HCT116 (cell line): ENCODE data around the gene RHOD. TPM values are rescaled to one million over a fixed set of nuclear protein-coding genes. Genes with fewer than 3 reads are reported as not detected.

Source experiments
- ATAC-seq: fragments of 200-7000 bp; cut with Tn5 transposase; 2 replicates; pipeline ENCODE4 v1.9.1; 2020; ENCODE audit warnings: mild to moderate bottlenecking, moderate library complexity
- BruUV-seq: library from RNA; stranded (reverse); fragments of 400-500 nt; replicated peaks from 2 replicates; lab custom pipeline; 2021; lab: Mats Ljungman, UMichigan
- CTCF ChIA-PET: fragments of 300-600 bp; sonication (Branson Sonifier 250); formaldehyde crosslinking; loops from one replicate; lab custom pipeline; 2021; ENCODE audit warnings: antibody characterized with exemption; lab: Charles Lee
- POLR2A ChIA-PET: fragments of 300-600, 350-600 bp; sonication (Branson Sonifier 250); formaldehyde crosslinking; loops from one replicate; lab custom pipeline; 2021; ENCODE audit warnings: antibody characterized with exemption; lab: Charles Lee
- RAD21 ChIA-PET, 2 experiments: fragments of 300-600 bp; sonication (Branson Sonifier 250); formaldehyde crosslinking; loops; one replicate each; lab custom pipeline; 2023; ENCODE audit warnings: low total read pairs in 2 of 2; ENCODE audit not compliant: uncharacterized antibody in 2 of 2, unreplicated experiment in 2 of 2, low non-redundant PET in 1 of 2; lab: Charles Lee
- DNase-seq: peaks from one replicate; pipeline ENCODE4 v3.0.0-alpha.2; 2010; ENCODE audit warnings: low read depth, low spot score
- H2AFZ ChIP-seq: fragments of 200-600 bp; shearing (Covaris generic), sonication (generic); 2 replicates; pipeline ENCODE4 v1.6.1; 2017; ENCODE audit warnings: low read depth, mixed run types, mixed read lengths, antibody characterized with exemption, low read length; ENCODE audit not compliant: poor library complexity, severe bottlenecking
- H3K27ac ChIP-seq: 2 replicates; pipeline ENCODE4 v1.5.1; 2012; ENCODE audit warnings: low read depth, low read length
- H3K27me3 ChIP-seq: fragments of 200-600 bp; sonication (generic); 2 replicates; pipeline ENCODE4 v1.6.1; 2016; ENCODE audit warnings: mixed run types, low read length, mixed read lengths; ENCODE audit not compliant: insufficient read depth
- H3K36me3 ChIP-seq, 2 experiments: fragments of 200-500 bp in 1 of 2; fragments of 200-600 bp in 1 of 2; sonication (Bioruptor generic) in 1 of 2; sonication (generic) in 1 of 2; 2 replicates each; pipeline versions ENCODE4 v1.5.1 to v1.6.1; 2014 to 2016; ENCODE audit warnings: low read length in 2 of 2, inconsistent platforms in 1 of 2, mixed read lengths in 1 of 2, mixed run types in 1 of 2; ENCODE audit not compliant: insufficient read depth in 2 of 2, control insufficient read depth in 1 of 2
- H3K4me1 ChIP-seq, 2 experiments: fragments of 200-600 bp in 1 of 2; sonication (generic) in 1 of 2; 2 replicates each; pipeline versions ENCODE4 v1.5.1 to v1.6.1; 2012 to 2017; ENCODE audit warnings: low read length in 2 of 2, inconsistent platforms in 1 of 2, mild to moderate bottlenecking in 1 of 2, mixed read lengths in 1 of 2, mixed run types in 1 of 2, moderate library complexity in 1 of 2; ENCODE audit not compliant: insufficient read depth in 2 of 2, control insufficient read depth in 1 of 2
- H3K4me2 ChIP-seq: fragments of 200-600 bp; sonication (generic); 2 replicates; pipeline ENCODE4 v1.6.1; 2017; ENCODE audit warnings: mixed run types, low read length, mixed read lengths
- H3K4me3 ChIP-seq, 2 experiments: fragments of 200-600 bp in 1 of 2; sonication (generic) in 1 of 2; replicated peaks in 1 of 2; 2 replicates each; pipeline ENCODE4 v1.5.1; 2011 to 2016; ENCODE audit warnings: low read length in 2 of 2, control low read depth in 1 of 2, low read depth in 1 of 2, mild to moderate bottlenecking in 1 of 2, mixed read lengths in 1 of 2, mixed run types in 1 of 2
- H3K79me2 ChIP-seq: fragments of 200-600 bp; sonication (generic); 2 replicates; pipeline ENCODE4 v1.6.1; 2017; ENCODE audit warnings: mild to moderate bottlenecking, mixed run types, low read length, moderate library complexity, mixed read lengths; ENCODE audit not compliant: insufficient read depth
- H3K9ac ChIP-seq: fragments of 200-600 bp; sonication (generic); 2 replicates; pipeline ENCODE4 v1.6.1; 2016; ENCODE audit warnings: low read length, mixed read lengths
- H3K9me2 ChIP-seq: fragments of 200-600 bp; sonication (generic), shearing (Covaris generic); 2 replicates; pipeline ENCODE4 v1.6.1; 2017; ENCODE audit warnings: mixed run types, mild to moderate bottlenecking, moderate library complexity; ENCODE audit not compliant: insufficient read depth
- H3K9me3 ChIP-seq, 2 experiments: fragments of 200-500 bp in 1 of 2; fragments of 200-600 bp in 1 of 2; sonication (Bioruptor generic) in 1 of 2; sonication (generic) in 1 of 2; 2 replicates each; pipeline ENCODE4 v1.6.1; 2014 to 2017; ENCODE audit warnings: low read length in 2 of 2, mixed read lengths in 2 of 2, inconsistent platforms in 1 of 2, low read depth in 1 of 2, mild to moderate bottlenecking in 1 of 2, mixed run types in 1 of 2, moderate library complexity in 1 of 2; ENCODE audit not compliant: control insufficient read depth in 1 of 2, insufficient read depth in 1 of 2
- H4K20me1 ChIP-seq: fragments of 200-600 bp; sonication (generic), shearing (Covaris generic); 2 replicates; pipeline ENCODE4 v1.6.1; 2017; ENCODE audit warnings: mixed run types, mild to moderate bottlenecking, moderate library complexity; ENCODE audit not compliant: insufficient read depth
- CBX3 ChIP-seq: IDR thresholded peaks from 2 replicates; pipeline ENCODE4 v1.6.1; 2012; ENCODE audit warnings: low read depth
- EGR1 ChIP-seq: IDR thresholded peaks from 2 replicates; pipeline ENCODE4 v1.6.1; 2012; ENCODE audit warnings: low read depth
- ELF1 ChIP-seq: IDR thresholded peaks from 2 replicates; pipeline ENCODE4 v1.6.1; 2012; ENCODE audit warnings: low read depth, borderline replicate concordance
- EZH2phosphoT487 ChIP-seq: fragments of 200-600 bp; IDR thresholded peaks from 2 replicates; pipeline ENCODE4 v1.6.1; 2018; ENCODE audit warnings: antibody characterized with exemption, borderline replicate concordance
- POLR2A ChIP-seq: IDR thresholded peaks from 2 replicates; pipeline ENCODE4 v1.7.0; 2011; ENCODE audit warnings: borderline replicate concordance; ENCODE audit not compliant: insufficient read depth, insufficient read length; ENCODE audit errors: extremely low read depth
- RAD21 ChIP-seq: IDR thresholded peaks from 2 replicates; pipeline ENCODE4 v1.6.1; 2012; ENCODE audit warnings: low read depth, mild to moderate bottlenecking
- SIN3A ChIP-seq: IDR thresholded peaks from 2 replicates; pipeline ENCODE4 v1.6.1; 2012; ENCODE audit warnings: low read depth
- SP1 ChIP-seq: IDR thresholded peaks from 2 replicates; pipeline ENCODE4 v1.6.1; 2012; ENCODE audit warnings: low read depth
- SRF ChIP-seq: IDR thresholded peaks from 2 replicates; pipeline ENCODE4 v1.6.1; 2012; ENCODE audit warnings: low read depth
- YY1 ChIP-seq: IDR thresholded peaks from 2 replicates; pipeline ENCODE4 v1.6.1; 2011; ENCODE audit warnings: low read length, low read depth, moderate library complexity, mild to moderate bottlenecking; ENCODE audit not compliant: insufficient replicate concordance; ENCODE audit errors: extremely low read depth
- ZFX ChIP-seq: fragments of 450-650 bp; IDR thresholded peaks from 2 replicates; pipeline ENCODE4 v1.6.1; 2017
- intact Hi-C: fragments of 100-400 bp; cut with micrococcal nuclease; formaldehyde crosslinking; loops from 2 replicates; pipeline ENCODE4 v1.10.0; 2022
- total RNA-seq: library from RNA; stranded (reverse); gene quantifications from one replicate; pipeline ENCODE4 v1.2.1, GENCODE V29; 2021; ENCODE audit not compliant: unreplicated experiment
- TF ChIP-seq, protein P1 (sequence below), 3 experiments: fragments of 200-600 bp in 1 of 3; sonication (generic) in 1 of 3; IDR thresholded peaks in 2 of 3; conservative IDR thresholded peaks in 1 of 3; 2 replicates each; pipeline ENCODE4 v1.5.1; 2012 to 2017; ENCODE audit warnings: low read depth in 2 of 3, low read length in 2 of 3, antibody characterized with exemption in 1 of 3, borderline replicate concordance in 1 of 3, control low read depth in 1 of 3, mild to moderate bottlenecking in 1 of 3, mixed read lengths in 1 of 3, mixed run types in 1 of 3, moderate library complexity in 1 of 3; ENCODE audit not compliant: insufficient read depth in 1 of 3

RHOD gene
- total RNA-seq, 1 experiment from 2014 or later: 42.0 TPM

DNA sequence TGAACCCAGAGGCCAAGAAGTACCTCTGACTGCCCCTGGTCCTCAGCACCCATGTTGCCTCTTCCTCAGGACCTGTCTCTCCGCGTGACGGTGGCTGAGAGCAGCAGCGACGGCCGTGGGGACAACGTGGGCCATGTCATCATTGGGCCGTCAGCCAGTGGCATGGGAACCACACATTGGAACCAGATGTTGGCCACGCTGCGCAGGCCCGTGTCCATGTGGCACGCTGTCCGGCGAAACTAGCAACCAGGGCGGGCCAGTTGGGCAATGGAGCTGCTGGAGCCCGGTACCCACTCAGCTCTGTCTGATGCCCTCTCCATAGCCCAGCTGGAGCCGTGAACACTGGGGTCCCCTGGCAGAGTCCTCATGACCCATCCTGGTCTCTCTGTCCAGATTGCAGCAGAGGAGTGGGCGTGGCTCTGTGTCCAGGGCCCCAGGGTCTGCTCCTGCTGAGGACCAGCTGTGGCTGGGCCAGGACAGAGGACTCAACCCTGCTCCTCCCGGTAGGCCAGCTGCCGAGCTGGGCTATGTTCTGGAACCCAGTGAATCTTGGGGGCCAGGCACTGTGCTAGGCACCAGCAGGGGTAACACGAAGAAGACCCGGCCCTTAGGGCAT lies 8.0 kb upstream of the RHOD start (continued):
- no peak for TF ChIP-seq YY1
- TF ChIP-seq CBX3: no peak
- TF ChIP-seq, protein P1, sequence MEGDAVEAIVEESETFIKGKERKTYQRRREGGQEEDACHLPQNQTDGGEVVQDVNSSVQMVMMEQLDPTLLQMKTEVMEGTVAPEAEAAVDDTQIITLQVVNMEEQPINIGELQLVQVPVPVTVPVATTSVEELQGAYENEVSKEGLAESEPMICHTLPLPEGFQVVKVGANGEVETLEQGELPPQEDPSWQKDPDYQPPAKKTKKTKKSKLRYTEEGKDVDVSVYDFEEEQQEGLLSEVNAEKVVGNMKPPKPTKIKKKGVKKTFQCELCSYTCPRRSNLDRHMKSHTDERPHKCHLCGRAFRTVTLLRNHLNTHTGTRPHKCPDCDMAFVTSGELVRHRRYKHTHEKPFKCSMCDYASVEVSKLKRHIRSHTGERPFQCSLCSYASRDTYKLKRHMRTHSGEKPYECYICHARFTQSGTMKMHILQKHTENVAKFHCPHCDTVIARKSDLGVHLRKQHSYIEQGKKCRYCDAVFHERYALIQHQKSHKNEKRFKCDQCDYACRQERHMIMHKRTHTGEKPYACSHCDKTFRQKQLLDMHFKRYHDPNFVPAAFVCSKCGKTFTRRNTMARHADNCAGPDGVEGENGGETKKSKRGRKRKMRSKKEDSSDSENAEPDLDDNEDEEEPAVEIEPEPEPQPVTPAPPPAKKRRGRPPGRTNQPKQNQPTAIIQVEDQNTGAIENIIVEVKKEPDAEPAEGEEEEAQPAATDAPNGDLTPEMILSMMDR (IDR thresholded peaks at IDR 0.05 in 2 of 3, conservative IDR thresholded peaks at IDR 0.05 in 1 of 3; ENCODE audit: borderline replicate concordance in 1 of 3, insufficient read depth in 1 of 3, low read depth in 2 of 3, low read length in 2 of 3): no peak
- no peak for TF ChIP-seq SP1
- TF ChIP-seq SIN3A: no peak
- TF ChIP-seq SRF: no peak
- no peak for TF ChIP-seq EGR1
- TF ChIP-seq POLR2A: no peak
- TF ChIP-seq, all 23 proteins: peak for 0

DNA sequence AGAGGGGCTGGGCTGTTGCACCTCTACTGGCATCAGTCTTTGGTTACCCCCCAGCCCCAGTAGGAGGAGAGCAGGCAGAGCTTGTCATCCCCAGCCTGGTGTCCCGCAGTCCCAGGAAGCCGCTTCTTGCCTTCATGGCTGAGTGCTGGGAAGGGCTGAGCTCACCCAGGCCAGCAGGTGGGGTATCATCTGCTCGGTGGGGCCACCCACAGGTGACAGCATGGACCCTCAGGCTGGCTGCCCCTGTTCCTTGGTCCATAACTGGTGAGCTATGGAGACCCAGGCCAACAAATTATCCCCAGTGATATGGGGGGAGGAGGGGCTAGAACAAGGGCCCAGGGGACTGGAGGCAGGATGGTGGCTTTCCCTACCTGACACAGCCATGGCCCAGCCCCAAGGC lies 6.5 kb upstream of the RHOD start:
- DNase-seq (no peak), ATAC-seq (0 out of 2 replicates have a peak, but pooled peaks have one; percentile 15)
- Histone ChIP-seq H4K20me1 (no peaks in the 10 kb centered on the region), H3K36me3 (no peaks in the 10 kb centered on the region), H3K79me2 (no peaks in the 10 kb centered on the region), H3K27me3 (no peaks in the 10 kb centered on the region), H2AFZ (no peak overlapping the region), H3K27ac (no peak overlapping the region), H3K9me2 (no peaks in the 10 kb centered on the region), H3K4me2 (no peak overlapping the region), H3K4me1 (peaks cover 11 to 33% of the 10 kb centered on the region in 2 experiments), H3K4me3 (no peak overlapping the region), H3K9me3 (no peaks in the 10 kb centered on the region), H3K9ac (no peak overlapping the region)
- BruUV-seq: no TSS peak
- ChIA-PET RAD21 (no interaction called here), POLR2A (no interaction called here), CTCF (no interaction called here)
- intact Hi-C loops: loop anchor here (10.0 kb wide), 1 partner anchor 195 kb away; no protein-coding TSS in a partner anchor
- TF ChIP-seq ELF1 (no peak), RAD21 (no peak), SP1 (no peak), ZFX (no peak), POLR2A (no peak), EZH2phosphoT487 (no peak), SRF (no peak)
- TF ChIP-seq, protein P1 (IDR thresholded peaks at IDR 0.05 in 2 of 3, conservative IDR thresholded peaks at IDR 0.05 in 1 of 3; ENCODE audit: borderline replicate concordance in 1 of 3, insufficient read depth in 1 of 3, low read depth in 2 of 3, low read length in 2 of 3): peak in 2 of 3 experiments; percentile 46 to 48; a peak in 4 of 6 replicates
